Measurements from ENCODE around the gene RCSD1.

DNA sequence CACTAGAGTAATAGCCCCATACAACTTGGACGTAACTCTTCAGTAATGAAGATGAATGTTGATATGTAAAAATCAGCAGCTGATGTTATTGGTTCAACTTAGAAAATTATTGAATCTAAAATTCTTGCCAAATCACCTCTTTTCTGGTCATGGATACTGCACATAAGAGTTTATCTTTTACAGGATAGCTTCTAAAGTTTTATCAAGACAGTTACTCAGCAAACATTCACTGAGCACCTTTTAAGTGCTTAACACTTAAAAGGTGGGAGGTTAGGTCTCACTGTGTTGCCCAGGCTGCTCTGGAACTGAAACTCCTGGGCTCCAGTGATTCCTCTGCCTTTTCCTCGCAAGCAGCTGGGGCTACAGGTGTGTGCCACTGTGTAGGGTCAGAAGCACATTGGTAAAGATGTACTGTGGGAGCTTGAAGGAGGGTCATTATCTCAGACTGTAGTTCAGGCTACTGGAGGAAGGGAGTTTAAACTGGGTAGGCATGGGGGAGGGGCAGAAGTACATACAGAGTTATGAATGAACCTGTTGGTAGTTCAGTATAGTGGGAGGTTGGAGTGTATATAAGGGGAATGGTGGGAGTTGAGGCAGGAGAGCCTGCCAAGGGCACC lies 93.8 kb downstream of the RCSD1 start:
- TF ChIP-seq, protein P1, sequence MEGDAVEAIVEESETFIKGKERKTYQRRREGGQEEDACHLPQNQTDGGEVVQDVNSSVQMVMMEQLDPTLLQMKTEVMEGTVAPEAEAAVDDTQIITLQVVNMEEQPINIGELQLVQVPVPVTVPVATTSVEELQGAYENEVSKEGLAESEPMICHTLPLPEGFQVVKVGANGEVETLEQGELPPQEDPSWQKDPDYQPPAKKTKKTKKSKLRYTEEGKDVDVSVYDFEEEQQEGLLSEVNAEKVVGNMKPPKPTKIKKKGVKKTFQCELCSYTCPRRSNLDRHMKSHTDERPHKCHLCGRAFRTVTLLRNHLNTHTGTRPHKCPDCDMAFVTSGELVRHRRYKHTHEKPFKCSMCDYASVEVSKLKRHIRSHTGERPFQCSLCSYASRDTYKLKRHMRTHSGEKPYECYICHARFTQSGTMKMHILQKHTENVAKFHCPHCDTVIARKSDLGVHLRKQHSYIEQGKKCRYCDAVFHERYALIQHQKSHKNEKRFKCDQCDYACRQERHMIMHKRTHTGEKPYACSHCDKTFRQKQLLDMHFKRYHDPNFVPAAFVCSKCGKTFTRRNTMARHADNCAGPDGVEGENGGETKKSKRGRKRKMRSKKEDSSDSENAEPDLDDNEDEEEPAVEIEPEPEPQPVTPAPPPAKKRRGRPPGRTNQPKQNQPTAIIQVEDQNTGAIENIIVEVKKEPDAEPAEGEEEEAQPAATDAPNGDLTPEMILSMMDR (conservative IDR thresholded peaks at IDR 0.05; ENCODE audit: low read length): no peak
- no peak for TF ChIP-seq EZH2phosphoT487 (IDR thresholded peaks at IDR 0.05; ENCODE audit: borderline replicate concordance)
